Stimulated activated CD4-positive, alpha-beta T cell treated with anti-CD3 and anti-CD28 coated beads, Interleukin-4, amount 100 ng/mL, for 4 hours (primary cell): Measurements from ENCODE around the gene PTPRG.

Experiments used
- DNase-seq, 2 experiments: peaks; one replicate each; pipeline ENCODE4 v3.0.0-alpha.2; 2020

Gene PTPRG

GRCh38 chr3:62178032-62178431 is 616.7 kb downstream of the PTPRG start:
- DNase-seq: no peak

DNA sequence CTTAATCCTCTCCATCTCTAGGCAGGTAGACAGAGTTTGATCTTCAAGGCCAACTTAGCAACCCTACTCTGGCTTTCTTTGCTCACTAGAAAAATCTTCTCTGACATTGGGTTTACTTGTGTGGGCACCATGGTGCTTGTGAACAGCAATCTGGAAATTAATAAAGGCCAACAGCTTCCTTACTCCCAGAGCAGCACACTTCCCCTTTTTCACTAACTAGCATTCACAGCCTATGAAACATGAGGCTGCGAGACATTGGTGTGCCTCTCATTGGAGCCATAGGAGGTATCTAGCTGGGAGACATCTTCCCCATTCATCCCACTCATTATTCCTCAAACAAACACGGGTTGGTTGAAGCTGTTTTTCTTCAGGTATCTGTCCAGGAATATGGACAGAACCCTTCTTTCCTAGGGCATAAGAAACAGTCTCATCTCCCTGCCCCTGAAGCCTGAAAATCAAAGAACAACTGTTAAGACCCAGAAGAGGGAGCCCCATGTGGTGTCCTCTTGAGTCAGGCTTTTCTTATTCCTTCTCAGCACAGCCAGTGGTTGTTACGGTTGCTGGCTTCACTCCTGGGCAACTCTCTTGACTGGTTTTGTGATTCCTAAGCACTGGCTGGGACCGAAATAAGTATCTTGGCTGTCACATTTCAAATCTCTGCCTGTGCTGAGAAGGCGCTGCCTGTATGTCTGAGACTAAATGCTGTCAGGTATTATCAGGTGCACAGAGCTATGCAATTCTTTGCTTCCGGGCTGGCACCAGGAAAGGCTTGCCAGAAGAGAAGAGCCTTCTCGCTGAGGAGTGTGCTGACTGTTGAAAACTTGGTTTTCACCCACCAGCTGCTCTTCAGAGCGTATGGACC is 617.6 kb downstream of the PTPRG start:
- DNase-seq: no peak

DNA sequence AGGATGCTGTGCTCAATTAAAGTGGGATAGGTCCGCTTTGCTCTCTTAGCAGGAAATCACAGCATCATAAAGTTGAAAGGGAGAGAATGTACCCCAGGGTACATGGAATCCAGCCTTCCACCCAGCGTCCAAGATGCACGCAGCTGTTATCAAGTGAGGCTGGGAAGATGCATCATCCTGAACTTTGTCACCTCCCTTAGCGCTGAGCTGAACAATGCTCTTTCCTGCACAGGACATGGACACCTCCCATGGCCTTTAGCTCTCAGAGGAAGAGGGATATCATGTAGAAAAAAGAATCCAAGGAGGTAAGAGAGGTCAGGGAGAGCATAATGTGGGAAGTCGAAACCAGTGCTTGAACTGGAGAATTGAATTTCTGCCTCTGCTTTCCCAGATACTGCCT is 619.1 kb downstream of the PTPRG start:
- no peak for DNase-seq

- no peak for DNase-seq
Observed at GRCh38 chr3:62183087-62183486, 621.7 kb downstream of the PTPRG start.

DNA sequence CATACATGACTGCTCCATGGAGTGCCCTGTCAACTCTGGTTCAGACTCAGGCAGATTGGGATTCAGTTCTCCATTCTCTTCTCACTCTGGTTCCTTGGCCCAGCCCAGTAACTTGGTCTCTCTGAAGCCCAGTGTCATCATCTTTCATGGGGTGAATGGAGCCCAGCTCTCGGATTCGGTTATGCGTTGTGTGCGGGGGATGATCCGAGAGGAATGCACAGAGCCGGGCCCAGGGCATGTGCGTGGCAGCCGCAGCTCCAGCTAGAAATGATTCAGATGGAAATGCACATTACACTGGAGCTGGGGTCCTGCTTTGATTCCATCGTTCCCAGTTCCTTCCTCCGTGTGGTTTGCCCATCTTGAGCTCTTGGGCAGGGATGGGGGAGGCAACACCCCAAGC is 622.6 kb downstream of the PTPRG start:
- no peak for DNase-seq

- DNase-seq: no peak
Observed at GRCh38 chr3:62184559-62184958, 623.2 kb downstream of the PTPRG start.

DNA sequence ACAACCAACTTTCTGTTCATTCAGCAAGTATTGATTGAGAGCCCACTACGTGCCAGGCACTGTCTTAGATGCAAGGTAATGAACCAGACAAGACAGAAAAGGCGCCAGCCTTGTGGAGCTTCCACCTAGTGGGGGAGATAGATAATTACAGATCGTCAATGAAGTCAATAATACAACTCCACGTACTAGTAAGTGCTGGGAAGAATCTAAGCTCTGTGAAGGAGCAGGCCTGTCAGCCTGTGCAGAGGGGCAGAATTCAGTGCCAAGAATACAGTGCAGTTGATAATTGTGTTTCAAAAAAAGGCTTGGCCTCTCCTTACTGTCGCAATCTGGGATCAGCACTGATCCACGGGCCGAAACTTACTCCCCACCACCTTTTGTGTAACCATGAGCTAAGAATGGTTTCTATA is 625.7 kb downstream of the PTPRG start:
- DNase-seq: no peak

- peak; percentile 45 to 55 for DNase-seq
Observed at GRCh38 chr3:62188681-62189375, 627.5 kb downstream of the PTPRG start.

DNA sequence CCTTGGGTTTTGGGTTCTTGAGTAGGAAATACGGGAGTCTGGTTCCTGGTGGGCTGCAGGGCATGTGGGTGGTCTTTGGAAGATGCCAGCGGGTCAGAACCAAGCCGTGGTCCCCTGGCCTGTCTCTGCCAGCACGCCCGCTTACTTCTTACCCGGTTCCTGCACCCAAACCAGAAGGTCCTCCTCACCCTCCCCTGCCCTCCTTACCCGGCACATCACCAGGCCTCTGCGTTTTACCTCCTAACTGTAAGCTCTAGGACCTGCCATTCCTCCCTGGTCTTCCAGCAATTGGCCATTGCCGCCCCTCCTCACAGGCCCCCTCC is 628.0 kb downstream of the PTPRG start:
- DNase-seq: no peak

DNA sequence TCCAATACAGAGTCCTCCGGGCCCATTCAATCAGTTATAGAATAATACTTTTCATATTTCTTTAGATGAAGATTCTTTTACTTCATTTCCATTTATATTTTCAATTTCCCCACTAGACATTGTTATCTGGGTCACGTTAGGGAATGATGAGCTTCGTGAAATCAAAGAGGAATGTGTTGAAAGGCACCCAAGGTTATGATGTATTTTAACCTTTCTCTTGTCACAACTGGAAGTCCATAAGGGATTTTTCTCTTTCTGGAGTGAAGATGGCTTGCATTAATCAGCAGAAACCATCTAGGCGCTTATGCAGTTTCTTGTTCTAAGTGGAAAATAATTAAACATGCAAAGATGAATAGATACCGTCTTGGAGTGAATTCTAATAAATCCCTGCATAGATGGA is 631.5 kb downstream of the PTPRG start:
- DNase-seq: no peak

GRCh38 chr3:62193586-62194345 is 632.4 kb downstream of the PTPRG start:
- no peak for DNase-seq

GRCh38 chr3:62197350-62198012 is 636.1 kb downstream of the PTPRG start:
- DNase-seq: no peak

- DNase-seq: no peak
Observed at GRCh38 chr3:62199126-62199525, 637.8 kb downstream of the PTPRG start.

- no peak for DNase-seq
Observed at GRCh38 chr3:62201438-62202035, 640.2 kb downstream of the PTPRG start.

DNA sequence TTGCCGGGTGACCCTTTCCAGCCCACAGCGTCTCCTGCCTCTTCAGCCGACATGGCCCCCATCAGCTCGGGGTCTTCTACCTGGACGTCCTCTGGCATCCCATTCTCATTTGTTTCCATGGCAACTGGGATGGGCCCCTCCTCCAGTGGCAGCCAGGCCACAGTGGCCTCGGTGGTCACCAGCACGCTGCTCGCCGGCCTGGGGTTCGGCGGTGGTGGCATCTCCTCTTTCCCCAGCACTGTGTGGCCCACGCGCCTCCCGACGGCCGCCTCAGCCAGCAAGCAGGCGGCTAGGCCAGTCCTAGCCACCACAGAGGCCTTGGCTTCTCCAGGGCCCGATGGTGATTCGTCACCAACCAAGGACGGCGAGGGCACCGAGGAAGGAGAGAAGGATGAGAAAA is 641.8 kb downstream of the PTPRG start:
- no peak for DNase-seq

DNA sequence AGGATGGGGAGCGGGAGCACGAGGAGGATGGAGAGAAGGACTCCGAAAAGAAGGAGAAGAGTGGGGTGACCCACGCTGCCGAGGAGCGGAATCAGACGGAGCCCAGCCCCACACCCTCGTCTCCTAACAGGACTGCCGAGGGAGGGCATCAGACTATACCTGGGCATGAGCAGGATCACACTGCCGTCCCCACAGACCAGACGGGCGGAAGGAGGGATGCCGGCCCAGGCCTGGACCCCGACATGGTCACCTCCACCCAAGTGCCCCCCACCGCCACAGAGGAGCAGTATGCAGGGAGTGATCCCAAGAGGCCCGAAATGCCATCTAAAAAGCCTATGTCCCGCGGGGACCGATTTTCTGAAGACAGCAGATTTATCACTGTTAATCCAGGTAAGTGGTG is 642.2 kb downstream of the PTPRG start:
- no peak for DNase-seq

- DNase-seq: no peak
Observed at GRCh38 chr3:62207197-62207596, 645.8 kb downstream of the PTPRG start.

GRCh38 chr3:62208385-62208784 is 647.0 kb downstream of the PTPRG start:
- DNase-seq: no peak

- no peak for DNase-seq
Observed at GRCh38 chr3:62209101-62209500, 647.7 kb downstream of the PTPRG start.

DNA sequence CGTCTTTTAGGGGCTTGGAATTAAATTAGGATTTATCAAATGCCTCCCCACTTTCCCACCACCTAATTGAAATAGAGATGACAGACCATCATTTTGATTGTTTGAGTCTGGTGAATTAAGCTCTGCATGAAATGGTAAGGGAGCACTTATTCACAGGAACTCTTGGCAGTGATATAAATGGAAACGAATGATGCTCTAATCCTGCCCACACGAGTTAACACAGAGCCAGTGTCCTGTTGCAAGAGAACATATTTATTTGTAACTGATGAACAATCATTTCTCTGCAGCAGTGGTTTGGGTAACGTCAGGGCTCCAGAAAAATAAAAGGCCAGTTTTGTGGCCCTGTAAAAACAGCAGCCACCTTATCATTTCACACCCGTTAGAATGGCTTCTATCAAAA is 648.6 kb downstream of the PTPRG start:
- no peak for DNase-seq

GRCh38 chr3:62211675-62212429 is 650.5 kb downstream of the PTPRG start:
- DNase-seq: no peak

- DNase-seq: no peak
Observed at GRCh38 chr3:62214850-62215249, 653.5 kb downstream of the PTPRG start.
